ENCODE results near the gene APLF.
"Not testable (repeated sequence)": the region's sequence is repeated elsewhere in the genome, so short reads cannot be mapped to it uniquely, and the experiment has no call there.

APLF gene

GRCh38 chr2:68441994-68442322 is 25.4 kb upstream of the APLF start:
- H3K79me2 ChIP-seq (ENCODE audit: insufficient read depth, low read length): no peaks in the 10 kb centered on the region
- no peak overlapping the region for H2AFZ ChIP-seq (ENCODE audit: low read depth, low read length, severe bottlenecking)
- no peak overlapping the region for H3K9ac ChIP-seq (ENCODE audit: low read length)
- H3K4me3 ChIP-seq (ENCODE audit: insufficient read depth, low read length, poor library complexity, severe bottlenecking): no peak overlapping the region
- TF ChIP-seq EZH2phosphoT487 (conservative IDR thresholded peaks at IDR 0.05; ENCODE audit: low read length) (no peak), CTCF (IDR thresholded peaks at IDR 0.05; ENCODE audit: insufficient read depth, low read length, poor library complexity, severe bottlenecking) (no peak)
- H3K36me3 ChIP-seq (ENCODE audit: low read length): no peaks in the 10 kb centered on the region
- H3K27me3 ChIP-seq (ENCODE audit: low read length): no peaks in the 10 kb centered on the region
- no peaks in the 10 kb centered on the region for H4K20me1 ChIP-seq (ENCODE audit: low read depth, low read length)
- H3K9me2 ChIP-seq (replicated peaks; ENCODE audit: insufficient read depth, low read length): no peaks in the 10 kb centered on the region
- H3K9me3 ChIP-seq (ENCODE audit: insufficient read depth, low read length): no peaks in the 10 kb centered on the region
- H3K27ac ChIP-seq (ENCODE audit: low read depth, low read length): no peak overlapping the region
- no peaks in the 10 kb centered on the region for H3F3A ChIP-seq (ENCODE audit: insufficient read depth)
- H3K4me2 ChIP-seq (ENCODE audit: low read depth, low read length, poor library complexity, severe bottlenecking): no peak overlapping the region

DNA sequence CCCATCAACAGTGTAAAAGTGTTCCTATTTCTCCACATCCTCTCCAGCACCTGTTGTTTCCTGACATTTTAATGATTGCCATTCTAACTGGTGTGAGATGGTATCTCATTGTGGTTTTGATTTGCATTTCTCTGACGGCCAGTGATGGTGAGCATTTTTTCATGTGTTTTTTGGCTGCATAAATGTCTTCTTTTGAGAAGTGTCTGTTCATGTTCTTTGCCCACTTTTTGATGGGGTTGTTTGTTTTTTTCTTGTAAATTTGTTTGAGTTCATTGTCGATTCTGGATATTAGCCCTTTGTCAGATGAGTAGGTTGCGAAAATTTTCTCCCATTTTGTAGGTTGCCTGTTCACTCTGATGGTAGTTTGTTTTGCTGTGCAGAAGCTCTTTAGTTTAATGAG is 21.0 kb upstream of the APLF start:
- not testable (repeated sequence) for H3K27me3 ChIP-seq (ENCODE audit: low read length); H3K9ac ChIP-seq (ENCODE audit: low read length); H3K27ac ChIP-seq (ENCODE audit: low read depth, low read length); H3K4me3 ChIP-seq (ENCODE audit: insufficient read depth, low read length, poor library complexity, severe bottlenecking); H3F3A ChIP-seq (ENCODE audit: insufficient read depth); H3K36me3 ChIP-seq (ENCODE audit: low read length); H3K79me2 ChIP-seq (ENCODE audit: insufficient read depth, low read length); H2AFZ ChIP-seq (ENCODE audit: low read depth, low read length, severe bottlenecking); H3K4me2 ChIP-seq (ENCODE audit: low read depth, low read length, poor library complexity, severe bottlenecking); H3K9me3 ChIP-seq (ENCODE audit: insufficient read depth, low read length); H3K9me2 ChIP-seq (replicated peaks; ENCODE audit: insufficient read depth, low read length); H4K20me1 ChIP-seq (ENCODE audit: low read depth, low read length)

- Histone ChIP-seq H2AFZ (ENCODE audit: low read depth, low read length, severe bottlenecking) (no peak overlapping the region), H3K9me3 (ENCODE audit: insufficient read depth, low read length) (no peaks in the 10 kb centered on the region), H3K4me3 (ENCODE audit: insufficient read depth, low read length, poor library complexity, severe bottlenecking) (no peak overlapping the region), H3K9me2 (replicated peaks; ENCODE audit: insufficient read depth, low read length) (no peaks in the 10 kb centered on the region), H3K9ac (ENCODE audit: low read length) (no peak overlapping the region), H3K4me2 (ENCODE audit: low read depth, low read length, poor library complexity, severe bottlenecking) (no peak overlapping the region), H3K79me2 (ENCODE audit: insufficient read depth, low read length) (no peaks in the 10 kb centered on the region), H3K27ac (ENCODE audit: low read depth, low read length) (no peak overlapping the region), H4K20me1 (ENCODE audit: low read depth, low read length) (no peaks in the 10 kb centered on the region), H3F3A (ENCODE audit: insufficient read depth) (no peaks in the 10 kb centered on the region; the same call in 1 of the 2 replicates), H3K27me3 (ENCODE audit: low read length) (no peaks in the 10 kb centered on the region), H3K36me3 (ENCODE audit: low read length) (no peaks in the 10 kb centered on the region)
- TF ChIP-seq CTCF (IDR thresholded peaks at IDR 0.05; ENCODE audit: insufficient read depth, low read length, poor library complexity, severe bottlenecking) (no peak), EZH2phosphoT487 (conservative IDR thresholded peaks at IDR 0.05; ENCODE audit: low read length) (no peak)
These were observed 20.3 kb upstream of the APLF start for GRCh38 chr2:68447118-68447517.

DNA sequence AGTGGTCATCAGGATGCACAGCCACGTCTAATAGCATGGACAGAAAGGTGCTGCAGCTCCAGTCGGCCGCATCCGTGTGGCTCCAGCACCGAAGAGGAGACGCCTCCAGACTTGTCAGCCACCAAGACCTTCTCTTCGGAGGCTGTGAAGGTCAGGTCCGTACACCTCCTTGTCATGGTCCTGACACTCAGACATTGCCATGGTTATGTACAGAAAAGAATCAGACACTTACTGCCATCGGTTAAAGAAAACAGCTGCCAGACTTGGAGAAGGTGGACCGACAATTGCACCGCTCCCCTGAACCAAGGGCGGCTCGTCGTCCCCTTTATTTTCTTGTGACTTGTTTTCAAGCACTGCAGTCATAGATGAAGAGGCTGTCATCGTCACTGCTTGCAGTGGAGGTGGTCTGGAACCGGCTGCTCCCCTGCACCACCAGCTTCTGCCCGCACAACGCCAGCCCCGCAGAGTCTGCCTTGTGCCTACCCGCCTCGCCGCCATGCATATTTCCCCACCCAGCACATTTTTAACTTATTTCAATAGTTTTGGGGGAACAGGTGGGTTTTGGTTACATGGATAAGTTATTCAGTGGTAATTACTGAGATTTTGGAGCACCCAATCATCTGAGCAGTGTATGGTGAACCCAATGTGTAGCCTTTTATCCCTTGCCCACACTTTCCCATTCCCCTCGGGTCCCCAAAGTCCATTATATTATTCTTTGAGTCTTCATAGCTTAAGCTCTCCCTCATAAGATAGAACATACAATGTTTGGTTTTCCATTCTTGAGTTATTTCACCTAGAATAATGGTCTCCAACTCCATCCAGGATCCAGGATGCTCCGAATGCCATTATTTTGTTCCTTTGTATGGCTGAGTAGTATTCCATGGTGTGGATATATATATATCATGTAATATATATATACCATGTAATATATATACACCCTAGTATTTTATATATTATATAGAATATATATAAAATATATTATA is 18.4 kb upstream of the APLF start:
- Histone ChIP-seq H3K36me3 (ENCODE audit: low read length) (no peaks in the 10 kb centered on the region), H3K79me2 (ENCODE audit: insufficient read depth, low read length) (no peaks in the 10 kb centered on the region), H3K9me3 (ENCODE audit: insufficient read depth, low read length) (no peaks in the 10 kb centered on the region), H3K4me3 (ENCODE audit: insufficient read depth, low read length, poor library complexity, severe bottlenecking) (no peak overlapping the region), H3K9ac (ENCODE audit: low read length) (no peak overlapping the region), H4K20me1 (ENCODE audit: low read depth, low read length) (no peaks in the 10 kb centered on the region), H3K27me3 (ENCODE audit: low read length) (no peaks in the 10 kb centered on the region), H3F3A (ENCODE audit: insufficient read depth) (peaks cover 7% of the 10 kb centered on the region; the same call in 1 of the 2 replicates), H3K27ac (ENCODE audit: low read depth, low read length) (no peak overlapping the region), H3K9me2 (replicated peaks; ENCODE audit: insufficient read depth, low read length) (no peaks in the 10 kb centered on the region), H2AFZ (ENCODE audit: low read depth, low read length, severe bottlenecking) (no peak overlapping the region), H3K4me2 (ENCODE audit: low read depth, low read length, poor library complexity, severe bottlenecking) (no peak overlapping the region)
- TF ChIP-seq CTCF (IDR thresholded peaks at IDR 0.05; ENCODE audit: insufficient read depth, low read length, poor library complexity, severe bottlenecking) (no peak), EZH2phosphoT487 (conservative IDR thresholded peaks at IDR 0.05; ENCODE audit: low read length) (no peak)
